Endometrial microvascular endothelial cells (primary cell): ENCODE measurements around the gene CEBPA. TPM values are rescaled to one million over a fixed set of nuclear protein-coding genes. Genes with fewer than 3 reads are reported as not detected.

Source experiments
- in situ Hi-C: cut with HindIII; loops from 2 replicates; pipeline ENCODE4 v1.10.0; 2017; ENCODE audit warnings: low sequenced_read_pairs, low pct_unique_long_range_greater_than_20kb; ENCODE audit errors: inconsistent ontology term
- total RNA-seq: library from RNA; depleted of rRNA; stranded (reverse); fragments of >200 nt; gene quantifications from one replicate; pipeline ENCODE4 v1.2.3, GENCODE V29; 2015; ENCODE audit errors: inconsistent ontology term

CEBPA gene
- total RNA-seq, 1 donor from 2014 or later = not detected

DNA sequence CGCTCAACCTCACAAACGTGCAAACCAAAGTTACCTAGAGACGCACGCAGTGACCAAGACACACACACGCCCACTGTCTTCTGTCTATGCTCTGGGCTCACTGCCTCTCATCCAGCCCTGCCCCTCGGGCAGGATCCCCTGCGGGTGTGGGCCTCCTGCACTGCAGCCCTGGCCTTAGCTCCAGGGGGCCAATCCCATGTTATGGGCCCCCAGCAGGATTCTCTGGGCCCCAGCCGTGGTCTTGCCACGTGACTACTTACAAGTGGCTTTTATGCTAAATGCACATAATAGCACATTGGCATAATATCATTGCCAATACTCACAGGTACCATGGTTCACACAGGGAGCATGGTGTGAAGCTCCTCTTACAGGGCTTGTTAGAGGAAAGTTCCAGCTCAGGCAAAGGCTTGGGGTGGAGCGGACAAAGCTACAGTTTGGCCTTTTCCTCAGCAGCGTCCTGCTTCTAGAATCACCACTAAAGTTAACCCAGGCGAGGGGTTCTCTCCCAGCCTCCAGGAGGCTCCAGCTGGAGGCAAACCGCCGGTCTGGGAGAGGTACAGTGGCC lies 37.4 kb downstream of the CEBPA start:
- in situ Hi-C loops = no loop called here

DNA sequence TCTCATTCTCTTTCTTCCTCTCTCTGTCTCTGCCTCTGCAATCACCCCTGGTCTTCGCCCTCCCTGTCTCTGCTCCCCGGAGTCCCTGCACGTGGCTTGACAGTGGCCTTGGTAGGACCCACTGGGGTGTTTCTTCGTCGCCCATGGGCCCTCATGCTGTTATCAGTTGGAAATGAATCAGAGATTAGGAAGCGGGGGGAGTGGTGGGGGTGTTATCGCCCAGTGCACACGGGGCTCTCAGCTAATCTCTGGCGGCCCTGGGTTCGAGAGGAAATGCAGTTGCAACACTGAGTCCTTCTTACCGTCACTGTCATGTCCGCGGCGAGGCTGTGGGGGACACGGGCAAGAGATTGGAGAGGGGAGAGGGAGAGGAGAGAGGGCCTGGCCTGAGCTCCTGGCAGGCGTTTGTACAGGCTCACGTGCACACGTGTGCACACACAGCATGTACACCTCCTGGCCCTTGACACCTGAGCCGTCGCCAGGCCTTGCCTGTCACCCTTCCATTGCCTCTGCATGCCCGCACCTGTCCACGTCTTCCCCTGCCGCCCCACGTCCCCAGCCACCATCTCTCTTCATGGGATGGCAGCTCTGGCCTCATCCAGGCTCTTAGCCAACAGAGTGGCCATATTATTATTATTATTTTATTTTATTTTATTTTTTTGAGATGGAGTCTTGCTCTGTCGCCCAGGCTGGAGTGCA lies 38.9 kb downstream of the CEBPA start:
- in situ Hi-C loops = no loop called here

DNA sequence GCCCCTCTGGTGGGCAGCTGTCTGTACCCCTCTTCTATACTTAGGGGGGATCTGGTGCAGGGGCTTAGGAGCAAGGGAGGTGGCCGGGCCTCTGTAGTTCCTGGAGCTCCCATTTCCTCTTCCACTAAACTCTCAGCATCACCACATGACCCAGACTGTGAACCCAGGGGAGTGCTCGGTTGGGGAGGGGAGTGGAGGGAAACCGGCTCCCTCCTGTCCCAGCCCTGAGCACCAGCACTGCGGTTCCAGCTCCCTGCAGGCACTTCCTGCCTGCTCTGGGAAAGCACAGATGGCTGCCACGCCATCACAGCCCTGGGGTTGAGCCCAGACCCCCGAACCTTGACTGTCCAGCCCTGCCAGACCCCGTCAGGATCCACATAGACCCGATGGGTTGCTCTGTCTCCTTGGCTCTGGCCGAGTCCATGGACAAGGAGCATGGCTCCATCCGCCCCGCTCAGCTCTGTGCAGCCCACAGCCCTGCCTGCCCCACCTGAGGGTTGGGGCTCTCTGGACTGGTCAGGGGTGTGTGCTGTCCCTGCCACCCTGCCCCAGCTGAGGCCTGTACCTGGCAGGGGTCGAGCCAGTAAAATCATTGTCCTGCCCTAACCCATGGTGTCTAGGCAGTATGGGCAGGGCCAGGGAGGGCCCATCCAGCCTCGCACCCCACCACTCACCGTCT lies 40.7 kb downstream of the CEBPA start:
- in situ Hi-C loops = no loop called here

- in situ Hi-C loops = no loop called here
Measured at GRCh38 chr19:33260628-33261418, 41.5 kb downstream of the CEBPA start.

DNA sequence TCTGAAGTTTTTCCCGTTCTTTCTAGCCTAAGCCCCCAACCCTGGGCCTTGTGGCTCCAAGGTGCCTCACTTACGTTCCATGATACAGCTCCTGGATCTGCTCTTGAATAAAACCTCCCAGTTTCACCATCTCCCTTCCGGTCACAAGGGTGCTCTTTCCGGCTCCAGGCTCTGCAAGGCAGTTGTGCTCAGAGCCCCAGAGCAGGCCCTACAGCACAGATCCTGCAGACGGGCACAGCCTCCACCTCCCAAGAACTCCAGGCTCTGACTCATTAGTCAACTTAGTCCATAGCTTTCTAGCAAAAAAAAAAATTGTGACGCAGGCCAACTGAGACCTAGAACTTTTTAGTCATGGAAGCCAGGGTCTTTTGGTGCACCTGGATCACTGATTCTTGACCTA lies 42.8 kb downstream of the CEBPA start:
- in situ Hi-C loops = no loop called here

DNA sequence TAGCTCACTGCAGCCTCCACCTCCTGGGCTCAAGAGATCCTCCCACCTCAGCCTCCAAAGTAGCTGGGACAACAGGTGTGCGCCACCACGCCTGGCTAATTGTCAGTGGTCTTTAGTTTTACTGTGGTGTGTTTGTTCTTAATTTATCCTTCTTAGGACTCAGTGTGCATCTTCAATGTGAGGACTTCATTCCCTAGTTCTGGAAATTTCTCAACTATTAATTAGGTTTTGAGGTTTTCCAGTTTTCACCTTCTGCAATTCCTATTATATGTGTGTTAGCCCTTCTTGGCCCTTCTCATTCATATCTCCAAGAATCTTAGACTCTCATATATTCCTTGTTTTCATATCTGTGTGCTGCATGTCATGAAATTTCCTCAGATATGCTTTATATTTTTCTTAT lies 44.5 kb downstream of the CEBPA start:
- in situ Hi-C loops = no loop called here

- in situ Hi-C loops = no loop called here
Measured at GRCh38 chr19:33256261-33256660, 46.1 kb downstream of the CEBPA start.

DNA sequence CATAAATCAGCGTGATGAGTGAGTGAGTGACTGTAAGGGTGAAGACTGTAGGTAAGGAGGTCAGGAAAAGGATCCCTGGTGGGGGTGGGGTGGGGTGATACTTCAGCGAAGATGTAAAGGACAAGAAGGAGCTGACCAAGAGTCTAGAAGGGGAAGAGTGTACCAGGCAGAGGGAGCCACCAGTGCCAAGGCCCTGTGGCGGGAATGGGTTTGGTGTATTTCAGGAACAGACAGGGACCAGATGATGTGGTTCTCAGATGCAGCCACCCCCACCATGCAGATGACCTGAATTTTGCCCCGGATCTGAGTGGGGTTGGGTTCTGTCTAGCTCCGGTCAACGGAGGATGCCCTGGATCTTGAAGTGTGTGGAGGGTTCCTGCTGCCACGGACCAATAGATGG lies 46.6 kb downstream of the CEBPA start:
- in situ Hi-C loops = no loop called here

DNA sequence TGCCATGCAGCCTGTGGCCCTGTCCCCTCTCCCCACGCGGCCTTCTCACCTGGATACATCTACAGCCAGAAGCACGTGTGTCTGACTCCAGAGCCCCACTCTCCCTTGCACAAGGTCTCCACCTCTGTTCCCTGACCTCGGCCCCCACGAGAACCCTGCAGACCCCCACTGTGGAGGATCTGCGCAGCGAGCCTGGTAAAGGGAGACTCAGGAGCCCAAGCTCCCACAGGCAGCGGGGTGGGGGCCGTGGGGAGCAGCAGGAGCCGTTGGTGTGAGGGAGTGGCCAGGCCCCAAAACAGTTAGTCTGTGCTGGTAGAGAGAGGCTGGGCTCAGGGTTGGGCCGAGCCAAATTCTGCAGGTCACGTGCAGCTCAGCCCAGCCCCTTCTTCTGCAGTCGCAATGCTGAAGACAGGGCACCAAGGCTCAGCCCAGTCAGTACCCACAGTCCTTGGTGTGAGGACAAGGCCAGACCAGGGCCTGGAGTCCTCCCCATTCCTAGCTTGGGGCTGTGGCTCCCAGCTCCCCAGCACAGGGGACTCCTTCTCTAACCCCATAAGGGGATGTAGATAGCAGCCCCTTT lies 48.0 kb downstream of the CEBPA start:
- in situ Hi-C loops = no loop called here

DNA sequence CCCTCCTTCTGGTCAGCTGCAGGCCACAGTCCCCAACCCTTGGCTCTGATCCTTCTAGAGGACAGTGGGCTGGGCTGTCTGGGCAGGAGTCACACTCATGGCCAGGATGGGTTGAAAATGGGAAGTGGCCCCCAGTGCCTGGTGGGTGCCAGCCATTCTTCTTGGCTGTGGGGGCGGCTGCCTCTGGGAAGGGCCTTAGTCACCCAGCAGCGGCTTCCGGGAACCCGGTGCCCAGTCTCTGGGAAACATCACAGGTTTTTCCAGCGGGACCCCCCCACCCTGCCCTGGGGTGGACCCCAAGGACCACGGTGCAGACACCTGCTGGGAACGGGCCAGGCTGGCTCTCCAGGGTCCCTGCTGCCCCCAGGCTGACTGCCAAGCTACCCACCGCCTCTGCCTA lies 49.4 kb downstream of the CEBPA start:
- in situ Hi-C loops = no loop called here

DNA sequence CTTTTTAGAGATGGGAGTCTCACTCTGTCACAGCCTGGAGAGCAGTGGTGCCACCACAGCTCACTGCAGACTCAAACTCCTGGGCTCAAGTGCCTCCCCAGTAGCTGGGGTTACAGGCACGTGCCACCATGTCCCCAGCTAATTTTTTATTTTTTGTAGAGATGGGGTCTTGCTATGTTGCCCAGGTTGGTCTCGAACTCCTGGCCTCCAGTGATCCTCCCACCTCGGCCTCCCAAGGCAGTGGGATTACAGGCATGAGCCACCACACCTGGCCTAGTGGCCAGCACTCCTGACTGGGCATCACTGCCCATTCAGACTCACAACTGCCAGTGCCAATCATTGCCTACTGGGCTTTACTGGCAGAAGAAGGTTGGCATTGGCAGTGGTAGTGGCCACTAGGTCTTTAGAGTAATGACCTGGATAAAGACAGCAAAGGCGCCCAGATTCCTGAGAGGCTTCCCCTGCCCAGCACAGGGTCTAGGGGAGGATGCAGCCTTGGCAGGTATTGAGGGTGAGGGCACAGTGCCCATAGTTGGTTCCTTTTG lies 49.8 kb downstream of the CEBPA start:
- in situ Hi-C loops = no loop called here

DNA sequence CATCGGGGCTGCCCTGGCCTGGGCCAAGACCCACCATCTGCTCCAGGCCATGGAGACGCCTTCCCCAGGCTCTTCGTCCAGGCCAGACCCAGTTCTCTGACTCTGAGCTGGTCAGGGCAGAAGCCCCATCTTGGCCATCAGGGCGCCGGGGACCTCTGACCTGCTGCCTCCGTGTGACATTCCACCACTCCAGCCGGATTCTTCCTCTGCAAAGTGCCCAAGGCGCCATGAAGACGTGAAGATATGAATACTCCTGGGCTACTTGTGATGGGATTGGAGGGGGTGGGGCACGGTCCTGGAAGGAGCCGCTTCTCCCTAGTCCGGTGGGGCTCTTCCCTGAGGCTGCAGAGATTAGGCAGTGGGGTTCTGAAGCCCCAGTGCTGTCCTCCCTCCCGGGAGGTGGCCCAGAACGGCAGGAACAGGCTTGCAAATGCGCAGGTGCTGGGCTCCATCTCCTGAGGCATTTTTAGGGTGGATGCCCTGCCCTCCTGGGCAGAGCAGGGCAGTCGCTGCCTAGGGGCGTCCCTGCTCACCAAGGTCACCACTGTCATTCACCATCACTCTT lies 50.7 kb downstream of the CEBPA start:
- in situ Hi-C loops = no loop called here

DNA sequence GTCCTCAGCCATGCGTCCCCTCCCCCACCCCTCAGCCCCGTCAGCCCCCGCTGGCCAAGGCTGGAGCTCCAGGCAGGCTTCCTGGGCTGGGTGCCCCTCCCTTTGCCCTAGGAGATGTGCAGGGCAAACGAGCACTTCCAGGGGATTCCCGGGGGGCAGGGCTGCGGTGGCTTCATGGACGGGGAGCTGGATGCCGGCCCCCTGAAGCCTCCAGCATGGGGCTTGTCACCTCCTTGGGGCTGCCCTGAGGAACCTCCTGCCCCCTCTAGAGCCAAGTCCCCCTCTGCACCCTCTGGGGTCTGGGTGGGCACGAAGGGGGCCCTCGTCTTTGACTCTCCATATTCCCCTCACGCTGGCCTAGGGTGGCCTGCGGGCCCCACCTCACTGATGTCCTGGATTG lies 51.3 kb downstream of the CEBPA start:
- in situ Hi-C loops = no loop called here

- in situ Hi-C loops = no loop called here
Measured at GRCh38 chr19:33250500-33250899, 51.8 kb downstream of the CEBPA start.

Other genes starting within 250 kb of the CEBPA start
- gene RHPN2, start 237.6 kb downstream of the CEBPA start, total RNA-seq = 1.1 TPM
- gene GPATCH1, start 221.4 kb downstream of the CEBPA start, total RNA-seq = 3.3 TPM
- not detected for gene WDR88, start 170.4 kb downstream of the CEBPA start, total RNA-seq
- 31.9 TPM for gene LRP3, start 108.2 kb downstream of the CEBPA start, total RNA-seq
- gene SLC7A10, start 76.7 kb downstream of the CEBPA start, total RNA-seq = not detected
- 16.4 TPM for gene CEBPG, start 71.2 kb upstream of the CEBPA start, total RNA-seq
- gene PEPD, start 219.3 kb upstream of the CEBPA start, total RNA-seq = 76.7 TPM